HAP-1 (cell line): ENCODE results near the gene PRRX1.

Source experiments
- DNase-seq, 2 experiments: peaks; one replicate each; pipeline ENCODE4 v3.0.0-alpha.2; 2016 to 2020; ENCODE audit warnings: low spot score in 2 of 2
- H3K27me3 ChIP-seq: fragments of 250-450 bp; sonication (Bioruptor Pico); 2 replicates; pipeline ENCODE4 v1.5.1; 2020; ENCODE audit warnings: low read depth, mild to moderate bottlenecking, moderate library complexity
- H3K36me3 ChIP-seq: fragments of 250-450 bp; sonication (Bioruptor Pico); replicated peaks from 2 replicates; pipeline ENCODE4 v1.5.1; 2020; ENCODE audit warnings: mild to moderate bottlenecking
- H3K4me1 ChIP-seq: fragments of 250-450 bp; sonication (Bioruptor Pico); 2 replicates; pipeline ENCODE4 v1.5.1; 2020; ENCODE audit warnings: mild to moderate bottlenecking
- H3K4me3 ChIP-seq: fragments of 250-450 bp; sonication (Bioruptor Pico); 2 replicates; pipeline ENCODE4 v1.5.1; 2020; ENCODE audit warnings: mild to moderate bottlenecking, moderate library complexity
- H3K9me3 ChIP-seq: fragments of 250-450 bp; sonication (Bioruptor Pico); 2 replicates; pipeline ENCODE4 v1.5.1; 2020; ENCODE audit warnings: mild to moderate bottlenecking, moderate library complexity
- in situ Hi-C: fragments of 300-500 bp; cut with MboI; formaldehyde crosslinking; loops from 3 replicates; pipeline ENCODE4 v1.14.3; 2020; ENCODE audit warnings: low sequenced_read_pairs, inconsistent platforms, mixed read lengths

Gene PRRX1

DNA sequence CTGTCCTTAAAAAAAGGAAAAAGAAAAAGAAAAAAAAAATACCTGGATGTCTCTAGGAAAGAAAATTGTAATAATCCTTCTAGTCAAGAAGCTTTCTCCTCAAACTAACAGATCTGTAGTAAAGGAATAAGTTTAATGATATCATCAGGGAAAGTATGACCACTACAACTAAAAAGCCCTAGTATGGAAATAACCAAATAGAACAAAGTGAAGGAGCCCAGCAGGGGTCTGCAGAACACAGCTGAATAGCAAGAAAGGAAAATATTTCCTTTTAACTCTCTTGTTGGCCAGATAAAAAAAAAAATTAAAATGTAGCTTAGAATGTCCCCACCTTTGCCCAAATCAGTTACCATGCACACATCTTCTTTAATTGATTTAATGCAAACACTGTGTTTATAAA lies 43.2 kb downstream of the PRRX1 start:
- H3K4me3 ChIP-seq = no peak overlapping the region
- no peaks in the 10 kb centered on the region for H3K9me3 ChIP-seq
- DNase-seq = no peak
- no peaks in the 10 kb centered on the region for H3K36me3 ChIP-seq
- H3K4me1 ChIP-seq = no peaks in the 10 kb centered on the region
- H3K27me3 ChIP-seq = no peaks in the 10 kb centered on the region; the same call in 1 of the 2 replicates
- in situ Hi-C loops = no loop called here

GRCh38 chr1:170707959-170708655 lies 44.2 kb downstream of the PRRX1 start:
- DNase-seq = no peak
- H3K36me3 ChIP-seq = no peaks in the 10 kb centered on the region
- in situ Hi-C loops = no loop called here
- no peaks in the 10 kb centered on the region for H3K4me1 ChIP-seq
- no peak overlapping the region for H3K4me3 ChIP-seq
- H3K27me3 ChIP-seq = no peaks in the 10 kb centered on the region; the same call in 1 of the 2 replicates
- H3K9me3 ChIP-seq = no peaks in the 10 kb centered on the region

- in situ Hi-C loops = no loop called here
Observed at GRCh38 chr1:170711682-170712081, 47.8 kb downstream of the PRRX1 start.

GRCh38 chr1:170714163-170714562 lies 50.2 kb downstream of the PRRX1 start:
- Histone ChIP-seq H3K36me3 (no peaks in the 10 kb centered on the region), H3K4me3 (no peak overlapping the region), H3K4me1 (no peaks in the 10 kb centered on the region), H3K9me3 (no peaks in the 10 kb centered on the region), H3K27me3 (no peaks in the 10 kb centered on the region; the same call in 1 of the 2 replicates)
- peak; percentile 16 to 30 for DNase-seq
- in situ Hi-C loops = no loop called here

More at GRCh38 chr1:170711682-170712081, 47.8 kb downstream of the PRRX1 start:
- no peak overlapping the region for H3K4me3 ChIP-seq
- H3K36me3 ChIP-seq = no peaks in the 10 kb centered on the region
- no peak for DNase-seq
- H3K27me3 ChIP-seq = no peaks in the 10 kb centered on the region; the same call in 1 of the 2 replicates
- no peaks in the 10 kb centered on the region for H3K9me3 ChIP-seq
- H3K4me1 ChIP-seq = no peaks in the 10 kb centered on the region

DNA sequence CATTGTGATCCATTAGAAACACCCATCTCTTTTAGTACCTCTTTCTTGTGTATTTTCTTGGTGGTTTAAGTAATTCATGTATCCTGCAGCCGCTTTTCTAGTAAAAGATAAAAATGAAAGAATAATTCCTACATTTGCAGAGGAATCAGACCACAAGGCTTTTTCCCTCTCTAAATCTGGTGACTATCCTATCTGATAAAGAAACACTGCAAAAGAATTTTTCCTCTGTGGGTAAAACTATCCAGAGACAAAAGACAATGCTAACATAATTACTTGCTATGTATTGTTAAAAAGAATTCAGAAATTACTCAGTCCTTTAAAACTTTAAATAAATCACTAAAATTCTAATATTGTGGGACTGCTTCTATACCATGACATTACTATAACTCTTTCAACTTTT lies 51.0 kb downstream of the PRRX1 start:
- Histone ChIP-seq H3K4me3 (no peak overlapping the region), H3K27me3 (no peaks in the 10 kb centered on the region; the same call in 1 of the 2 replicates), H3K36me3 (no peaks in the 10 kb centered on the region), H3K9me3 (no peaks in the 10 kb centered on the region), H3K4me1 (no peaks in the 10 kb centered on the region)
- no peak for DNase-seq
- in situ Hi-C loops = no loop called here

GRCh38 chr1:170716835-170717429 lies 53.0 kb downstream of the PRRX1 start:
- Histone ChIP-seq H3K9me3 (no peaks in the 10 kb centered on the region), H3K36me3 (no peaks in the 10 kb centered on the region), H3K4me3 (no peak overlapping the region), H3K4me1 (no peaks in the 10 kb centered on the region), H3K27me3 (no peaks in the 10 kb centered on the region; the same call in 1 of the 2 replicates)
- no peak for DNase-seq
- in situ Hi-C loops = no loop called here

DNA sequence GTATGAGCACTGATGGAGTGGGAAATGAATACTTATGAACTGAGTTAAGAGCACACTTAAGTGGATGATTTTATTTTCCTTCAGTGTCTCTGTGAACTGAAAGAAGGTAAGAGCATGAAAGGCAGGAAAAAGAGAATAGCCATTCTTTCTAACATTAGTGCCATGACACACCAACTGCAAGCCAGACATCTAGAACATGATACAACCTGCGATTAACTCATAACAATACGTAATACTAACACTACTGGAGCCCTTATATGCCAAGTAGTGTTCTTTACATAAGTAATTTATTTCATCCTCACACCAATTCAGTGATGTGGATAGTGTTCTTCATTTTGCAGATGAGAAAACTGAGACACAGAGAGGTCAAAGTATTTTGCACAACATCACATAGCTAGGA lies 56.7 kb downstream of the PRRX1 start:
- Histone ChIP-seq H3K27me3 (no peaks in the 10 kb centered on the region; the same call in 1 of the 2 replicates), H3K4me3 (no peak overlapping the region), H3K36me3 (no peaks in the 10 kb centered on the region), H3K9me3 (no peaks in the 10 kb centered on the region), H3K4me1 (no peaks in the 10 kb centered on the region)
- DNase-seq = no peak
- in situ Hi-C loops = no loop called here

- no peak overlapping the region for H3K4me3 ChIP-seq
- no peak for DNase-seq
- H3K4me1 ChIP-seq = no peaks in the 10 kb centered on the region
- no peaks in the 10 kb centered on the region; the same call in 1 of the 2 replicates for H3K27me3 ChIP-seq
- in situ Hi-C loops = no loop called here
- no peaks in the 10 kb centered on the region for H3K9me3 ChIP-seq
- no peaks in the 10 kb centered on the region for H3K36me3 ChIP-seq
Observed at GRCh38 chr1:170721621-170722020, 57.7 kb downstream of the PRRX1 start.

GRCh38 chr1:170723518-170723917 lies 59.6 kb downstream of the PRRX1 start:
- Histone ChIP-seq H3K4me3 (no peak overlapping the region), H3K4me1 (no peaks in the 10 kb centered on the region), H3K27me3 (no peaks in the 10 kb centered on the region), H3K36me3 (no peaks in the 10 kb centered on the region), H3K9me3 (no peaks in the 10 kb centered on the region)
- in situ Hi-C loops = no loop called here
- no peak for DNase-seq

DNA sequence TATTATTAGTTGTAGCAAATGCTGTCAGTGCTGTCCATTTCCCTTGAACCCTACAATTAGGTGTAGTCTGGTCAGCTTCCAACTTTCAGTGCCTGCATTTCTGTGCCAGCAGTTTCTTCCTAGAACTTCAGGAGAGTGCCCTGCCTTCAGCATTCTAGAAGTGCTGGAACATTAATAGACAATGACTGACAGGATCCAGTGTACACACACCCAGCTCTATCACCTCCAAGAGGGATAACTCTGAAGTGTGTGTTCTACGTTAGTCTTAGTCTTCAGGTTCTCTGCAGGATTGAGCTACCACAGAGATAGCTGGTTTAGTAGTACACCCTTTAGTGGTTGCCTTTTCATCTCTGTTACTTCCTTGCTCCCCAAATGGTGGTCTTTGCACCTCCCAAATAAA lies 61.4 kb downstream of the PRRX1 start:
- in situ Hi-C loops = no loop called here
- Histone ChIP-seq H3K36me3 (no peaks in the 10 kb centered on the region), H3K9me3 (no peaks in the 10 kb centered on the region), H3K4me1 (no peaks in the 10 kb centered on the region), H3K27me3 (no peaks in the 10 kb centered on the region), H3K4me3 (no peak overlapping the region)
- no peak for DNase-seq

- H3K27me3 ChIP-seq = no peaks in the 10 kb centered on the region
Observed at GRCh38 chr1:170727963-170728362, 64.0 kb downstream of the PRRX1 start.

GRCh38 chr1:170729225-170730002 lies 65.5 kb downstream of the PRRX1 start:
- 0 out of 2 replicates have a peak, but pooled peaks cover 4% of the 10 kb centered on the region for H3K27me3 ChIP-seq
- in situ Hi-C loops = no loop called here
- H3K4me1 ChIP-seq = no peaks in the 10 kb centered on the region
- no peaks in the 10 kb centered on the region for H3K9me3 ChIP-seq
- no peak for DNase-seq
- H3K4me3 ChIP-seq = no peak overlapping the region
- no peaks in the 10 kb centered on the region for H3K36me3 ChIP-seq

More at GRCh38 chr1:170727963-170728362, 64.0 kb downstream of the PRRX1 start:
- in situ Hi-C loops = no loop called here
- H3K36me3 ChIP-seq = no peaks in the 10 kb centered on the region
- no peak overlapping the region for H3K4me3 ChIP-seq
- no peak for DNase-seq
- no peaks in the 10 kb centered on the region for H3K4me1 ChIP-seq
- H3K9me3 ChIP-seq = no peaks in the 10 kb centered on the region

DNA sequence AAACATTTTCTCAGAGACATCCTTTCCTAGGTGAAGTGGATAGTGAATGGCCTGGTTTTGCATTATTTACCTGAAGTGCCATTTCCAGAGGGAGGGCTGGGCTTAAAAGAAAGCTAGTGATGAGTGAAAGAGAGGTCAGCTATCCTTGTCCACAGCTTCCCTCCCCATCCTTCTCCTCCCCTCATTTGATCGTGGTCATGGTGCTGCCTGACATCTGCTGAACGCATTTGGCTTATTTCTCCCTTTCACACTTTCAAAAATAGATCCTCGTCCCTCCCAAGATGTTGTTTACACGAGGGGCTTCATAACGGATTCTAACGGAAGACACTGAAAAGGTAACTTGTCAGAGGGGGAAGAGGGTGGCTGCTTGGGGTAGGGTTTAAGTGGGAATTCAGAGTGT lies 66.1 kb downstream of the PRRX1 start:
- Histone ChIP-seq H3K4me3 (no peak overlapping the region), H3K27me3 (0 out of 2 replicates have a peak, but pooled peaks cover 4% of the 10 kb centered on the region), H3K4me1 (no peaks in the 10 kb centered on the region), H3K36me3 (no peaks in the 10 kb centered on the region), H3K9me3 (no peaks in the 10 kb centered on the region)
- in situ Hi-C loops = no loop called here
- DNase-seq = no peak

GRCh38 chr1:170730438-170730837 lies 66.5 kb downstream of the PRRX1 start:
- Histone ChIP-seq H3K4me3 (no peak overlapping the region), H3K36me3 (no peaks in the 10 kb centered on the region), H3K4me1 (no peaks in the 10 kb centered on the region), H3K9me3 (no peaks in the 10 kb centered on the region), H3K27me3 (0 out of 2 replicates have a peak, but pooled peaks cover 4% of the 10 kb centered on the region)
- in situ Hi-C loops = no loop called here
- no peak for DNase-seq
